Measurements from ENCODE around the gene ITPR2.

- TF ChIP-seq CTCF (IDR thresholded peaks at IDR 0.05; ENCODE audit: low read depth, low read length) (no peak), EZH2phosphoT487 (IDR thresholded peaks at IDR 0.05; ENCODE audit: low read depth) (no peak)
These were observed 410.1 kb downstream of the ITPR2 start for GRCh38 chr12:26422839-26423398.

All from OCI-LY3 (cell line).